Neural cell (in vitro differentiated cells): ENCODE measurements around the gene ZNHIT6.

Source experiments
- EP300 ChIP-seq: fragments of 450-650 bp; conservative IDR thresholded peaks from 2 replicates; pipeline ENCODE4 v1.6.1; 2014; ENCODE audit warnings: antibody characterized with exemption, mild to moderate bottlenecking, moderate library complexity; ENCODE audit not compliant: poor library complexity, severe bottlenecking
- EZH2 ChIP-seq: fragments of 200-600, 300-800 bp; shearing (Covaris generic), sonication (generic); IDR thresholded peaks from 2 replicates; pipeline ENCODE4 v1.6.1; 2014; ENCODE audit warnings: antibody characterized with exemption, low read length, borderline replicate concordance, mild to moderate bottlenecking; ENCODE audit not compliant: insufficient read depth, poor library complexity, severe bottlenecking
- POLR2AphosphoS5 ChIP-seq: IDR thresholded peaks from 2 replicates; pipeline ENCODE4 v1.6.1; 2012
- SMC3 ChIP-seq: fragments of 450-650 bp; conservative IDR thresholded peaks from 2 replicates; pipeline ENCODE4 v1.6.1; 2014; ENCODE audit warnings: antibody characterized with exemption, mild to moderate bottlenecking, moderate library complexity; ENCODE audit not compliant: poor library complexity
- TF ChIP-seq, protein P1 (sequence below): fragments of 450-650 bp; IDR thresholded peaks from 2 replicates; pipeline ENCODE4 v1.5.1; 2014; ENCODE audit warnings: antibody characterized with exemption, mild to moderate bottlenecking, moderate library complexity; ENCODE audit not compliant: poor library complexity, severe bottlenecking
- TF ChIP-seq, protein P2 (sequence below): IDR thresholded peaks from 2 replicates; pipeline ENCODE4 v1.6.1; 2012; ENCODE audit warnings: borderline replicate concordance

DNA sequence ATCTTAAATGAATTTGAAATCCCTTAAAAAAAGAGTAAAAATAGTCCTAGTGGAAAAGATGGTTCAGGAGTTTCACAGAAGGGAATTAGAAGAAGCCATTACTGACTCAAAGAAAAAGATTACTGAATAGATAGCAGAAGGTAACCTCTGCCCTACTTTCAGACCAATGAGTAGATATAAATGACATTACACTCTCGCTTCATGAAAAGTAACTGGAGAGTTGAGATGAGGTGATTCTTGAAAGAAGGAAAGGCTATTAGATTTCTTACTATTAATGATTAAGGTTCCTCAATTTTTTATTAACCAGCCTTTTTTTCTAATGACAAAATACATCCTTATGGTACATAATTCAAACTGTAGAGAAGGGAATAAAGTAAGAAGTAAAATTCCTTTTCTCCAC lies 99.4 kb downstream of the ZNHIT6 start:
- TF ChIP-seq, protein P1, sequence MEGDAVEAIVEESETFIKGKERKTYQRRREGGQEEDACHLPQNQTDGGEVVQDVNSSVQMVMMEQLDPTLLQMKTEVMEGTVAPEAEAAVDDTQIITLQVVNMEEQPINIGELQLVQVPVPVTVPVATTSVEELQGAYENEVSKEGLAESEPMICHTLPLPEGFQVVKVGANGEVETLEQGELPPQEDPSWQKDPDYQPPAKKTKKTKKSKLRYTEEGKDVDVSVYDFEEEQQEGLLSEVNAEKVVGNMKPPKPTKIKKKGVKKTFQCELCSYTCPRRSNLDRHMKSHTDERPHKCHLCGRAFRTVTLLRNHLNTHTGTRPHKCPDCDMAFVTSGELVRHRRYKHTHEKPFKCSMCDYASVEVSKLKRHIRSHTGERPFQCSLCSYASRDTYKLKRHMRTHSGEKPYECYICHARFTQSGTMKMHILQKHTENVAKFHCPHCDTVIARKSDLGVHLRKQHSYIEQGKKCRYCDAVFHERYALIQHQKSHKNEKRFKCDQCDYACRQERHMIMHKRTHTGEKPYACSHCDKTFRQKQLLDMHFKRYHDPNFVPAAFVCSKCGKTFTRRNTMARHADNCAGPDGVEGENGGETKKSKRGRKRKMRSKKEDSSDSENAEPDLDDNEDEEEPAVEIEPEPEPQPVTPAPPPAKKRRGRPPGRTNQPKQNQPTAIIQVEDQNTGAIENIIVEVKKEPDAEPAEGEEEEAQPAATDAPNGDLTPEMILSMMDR, result no peak
- TF ChIP-seq EZH2, result no peak
- TF ChIP-seq POLR2AphosphoS5, result no peak
- no peak for TF ChIP-seq SMC3
- TF ChIP-seq, protein P2, sequence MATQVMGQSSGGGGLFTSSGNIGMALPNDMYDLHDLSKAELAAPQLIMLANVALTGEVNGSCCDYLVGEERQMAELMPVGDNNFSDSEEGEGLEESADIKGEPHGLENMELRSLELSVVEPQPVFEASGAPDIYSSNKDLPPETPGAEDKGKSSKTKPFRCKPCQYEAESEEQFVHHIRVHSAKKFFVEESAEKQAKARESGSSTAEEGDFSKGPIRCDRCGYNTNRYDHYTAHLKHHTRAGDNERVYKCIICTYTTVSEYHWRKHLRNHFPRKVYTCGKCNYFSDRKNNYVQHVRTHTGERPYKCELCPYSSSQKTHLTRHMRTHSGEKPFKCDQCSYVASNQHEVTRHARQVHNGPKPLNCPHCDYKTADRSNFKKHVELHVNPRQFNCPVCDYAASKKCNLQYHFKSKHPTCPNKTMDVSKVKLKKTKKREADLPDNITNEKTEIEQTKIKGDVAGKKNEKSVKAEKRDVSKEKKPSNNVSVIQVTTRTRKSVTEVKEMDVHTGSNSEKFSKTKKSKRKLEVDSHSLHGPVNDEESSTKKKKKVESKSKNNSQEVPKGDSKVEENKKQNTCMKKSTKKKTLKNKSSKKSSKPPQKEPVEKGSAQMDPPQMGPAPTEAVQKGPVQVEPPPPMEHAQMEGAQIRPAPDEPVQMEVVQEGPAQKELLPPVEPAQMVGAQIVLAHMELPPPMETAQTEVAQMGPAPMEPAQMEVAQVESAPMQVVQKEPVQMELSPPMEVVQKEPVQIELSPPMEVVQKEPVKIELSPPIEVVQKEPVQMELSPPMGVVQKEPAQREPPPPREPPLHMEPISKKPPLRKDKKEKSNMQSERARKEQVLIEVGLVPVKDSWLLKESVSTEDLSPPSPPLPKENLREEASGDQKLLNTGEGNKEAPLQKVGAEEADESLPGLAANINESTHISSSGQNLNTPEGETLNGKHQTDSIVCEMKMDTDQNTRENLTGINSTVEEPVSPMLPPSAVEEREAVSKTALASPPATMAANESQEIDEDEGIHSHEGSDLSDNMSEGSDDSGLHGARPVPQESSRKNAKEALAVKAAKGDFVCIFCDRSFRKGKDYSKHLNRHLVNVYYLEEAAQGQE, result no peak
- TF ChIP-seq EP300, result no peak
